ENCODE results near the gene KCP. TPM values are rescaled to one million over a fixed set of nuclear protein-coding genes. Genes with fewer than 3 reads are reported as not detected.

The KCP gene
- total and polyA plus RNA-seq, 2 of the 13 experiments (the other 11 are each of a cell fraction or from before 2014, with no cell fraction given): 0.37 to 1.0 TPM

DNA sequence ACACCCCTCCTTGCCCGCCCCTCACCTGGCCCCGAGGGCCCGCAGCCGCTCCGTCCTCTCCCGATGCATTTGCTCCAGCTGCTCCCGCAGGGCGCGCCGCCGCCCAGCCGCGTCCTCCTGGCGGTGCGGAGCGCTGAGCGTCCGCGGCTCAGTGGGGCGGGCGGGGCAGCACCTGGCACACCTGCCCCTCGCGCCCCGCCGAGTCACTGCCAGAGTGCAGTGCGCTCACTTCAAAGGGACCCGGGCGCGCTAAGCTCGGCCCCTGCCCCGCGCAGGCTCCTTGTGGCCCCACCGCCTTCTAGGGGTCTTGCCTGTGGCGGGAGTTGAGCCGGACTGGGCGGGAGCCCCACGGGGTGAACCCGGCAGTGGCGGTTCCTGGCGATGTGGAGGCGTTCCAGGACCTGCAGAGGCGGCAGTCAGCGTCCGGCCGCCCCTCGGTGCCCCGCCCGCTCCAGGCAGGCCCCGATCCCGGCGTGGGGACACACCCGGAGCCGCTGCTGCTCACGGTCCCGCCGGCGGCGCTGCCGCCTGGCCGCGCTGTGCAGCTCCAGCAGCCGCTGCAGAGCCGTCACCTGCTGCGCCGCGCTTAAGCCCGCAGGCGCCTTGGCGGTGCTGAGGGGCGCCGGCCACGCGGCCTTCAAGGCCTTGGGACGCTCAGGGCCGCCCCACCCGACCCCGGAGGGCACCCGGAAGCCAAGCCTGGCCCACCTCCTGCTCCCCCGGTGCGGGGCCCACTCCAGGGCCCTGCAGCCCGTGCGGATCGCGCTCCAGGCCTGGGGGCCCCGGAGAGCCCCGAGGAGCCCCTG lies 41.2 kb downstream of the KCP start (continued):
- TF ChIP-seq FOXC1 (CRISPR knock-in tag; IDR thresholded peaks at IDR 0.05; ENCODE audit: borderline replicate concordance) (peak; percentile 45; the same call in 1 of the 2 replicates), ZNF513 (CRISPR knock-in tag; conservative IDR thresholded peaks at IDR 0.05) (no peak), KMT2B (CRISPR knock-in tag; IDR thresholded peaks at IDR 0.05) (0 out of 2 replicates have a peak, but pooled peaks have one; percentile 27), TRIM24 (CRISPR knock-in tag; IDR thresholded peaks at IDR 0.05) (no peak), ZNF770 (CRISPR knock-in tag; IDR thresholded peaks at IDR 0.05) (0 out of 2 replicates have a peak, but pooled peaks have one; percentile 9), MXD3 (CRISPR knock-in tag; IDR thresholded peaks at IDR 0.05) (no peak), ZNF562 (CRISPR knock-in tag; IDR thresholded peaks at IDR 0.05; ENCODE audit: borderline replicate concordance) (no peak), MED8 (CRISPR knock-in tag; IDR thresholded peaks at IDR 0.05; ENCODE audit: insufficient replicate concordance) (peak; percentile 74), ZNF501 (CRISPR knock-in tag; IDR thresholded peaks at IDR 0.05) (0 out of 2 replicates have a peak, but pooled peaks have one; percentile 13), KDM5B (CRISPR knock-in tag; IDR thresholded peaks at IDR 0.05; ENCODE audit: borderline replicate concordance) (peak; percentile 83), HOXA3 (CRISPR knock-in tag; IDR thresholded peaks at IDR 0.05) (peak; percentile 53), SMC3 (IDR thresholded peaks at IDR 0.05; ENCODE audit: low read length) (no peak), ZNF766 (CRISPR knock-in tag; IDR thresholded peaks at IDR 0.05; ENCODE audit: borderline replicate concordance) (0 out of 2 replicates have a peak, but pooled peaks have one; percentile 29), ZNF788 (CRISPR knock-in tag; IDR thresholded peaks at IDR 0.05; ENCODE audit: borderline replicate concordance) (peak; percentile 58; the same call in 1 of the 2 replicates), TMF1 (CRISPR knock-in tag; IDR thresholded peaks at IDR 0.05; ENCODE audit: low read depth) (no peak), SAFB2 (CRISPR knock-in tag; IDR thresholded peaks at IDR 0.05; ENCODE audit: borderline replicate concordance, low read depth) (no peak), E2F2 (CRISPR knock-in tag; IDR thresholded peaks at IDR 0.05; ENCODE audit: borderline replicate concordance) (no peak)
- TF ChIP-seq, protein P1, sequence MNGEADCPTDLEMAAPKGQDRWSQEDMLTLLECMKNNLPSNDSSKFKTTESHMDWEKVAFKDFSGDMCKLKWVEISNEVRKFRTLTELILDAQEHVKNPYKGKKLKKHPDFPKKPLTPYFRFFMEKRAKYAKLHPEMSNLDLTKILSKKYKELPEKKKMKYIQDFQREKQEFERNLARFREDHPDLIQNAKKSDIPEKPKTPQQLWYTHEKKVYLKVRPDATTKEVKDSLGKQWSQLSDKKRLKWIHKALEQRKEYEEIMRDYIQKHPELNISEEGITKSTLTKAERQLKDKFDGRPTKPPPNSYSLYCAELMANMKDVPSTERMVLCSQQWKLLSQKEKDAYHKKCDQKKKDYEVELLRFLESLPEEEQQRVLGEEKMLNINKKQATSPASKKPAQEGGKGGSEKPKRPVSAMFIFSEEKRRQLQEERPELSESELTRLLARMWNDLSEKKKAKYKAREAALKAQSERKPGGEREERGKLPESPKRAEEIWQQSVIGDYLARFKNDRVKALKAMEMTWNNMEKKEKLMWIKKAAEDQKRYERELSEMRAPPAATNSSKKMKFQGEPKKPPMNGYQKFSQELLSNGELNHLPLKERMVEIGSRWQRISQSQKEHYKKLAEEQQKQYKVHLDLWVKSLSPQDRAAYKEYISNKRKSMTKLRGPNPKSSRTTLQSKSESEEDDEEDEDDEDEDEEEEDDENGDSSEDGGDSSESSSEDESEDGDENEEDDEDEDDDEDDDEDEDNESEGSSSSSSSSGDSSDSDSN (CRISPR knock-in tag; IDR thresholded peaks at IDR 0.05): peak; percentile 90; the same call in 1 of the 2 replicates
- TF ChIP-seq, protein P2, sequence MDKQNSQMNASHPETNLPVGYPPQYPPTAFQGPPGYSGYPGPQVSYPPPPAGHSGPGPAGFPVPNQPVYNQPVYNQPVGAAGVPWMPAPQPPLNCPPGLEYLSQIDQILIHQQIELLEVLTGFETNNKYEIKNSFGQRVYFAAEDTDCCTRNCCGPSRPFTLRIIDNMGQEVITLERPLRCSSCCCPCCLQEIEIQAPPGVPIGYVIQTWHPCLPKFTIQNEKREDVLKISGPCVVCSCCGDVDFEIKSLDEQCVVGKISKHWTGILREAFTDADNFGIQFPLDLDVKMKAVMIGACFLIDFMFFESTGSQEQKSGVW (CRISPR knock-in tag; IDR thresholded peaks at IDR 0.05; ENCODE audit: borderline replicate concordance): no peak
